Small intestine (tissue), 7 donors: Measurements from ENCODE around the gene COX20. TPM values are rescaled to one million over a fixed set of nuclear protein-coding genes. Genes with fewer than 3 reads are reported as not detected.
A peak's percentile ranks its signal among the peaks of the same experiment; 100 is the strongest.
"Not testable (repeated sequence)": the region's sequence is repeated elsewhere in the genome, so short reads cannot be mapped to it uniquely, and the experiment has no call there.

Source experiments
- DNase-seq, 2 donors: peaks; one replicate each; pipeline versions ENCODE4 v3.0.0 to v3.0.0-alpha.2; 2013
- FAIRE-seq: peaks from 2 replicates; lab custom pipeline; 2012; peaks lifted over from hg19 to GRCh38; lab: Jason Lieb, UNC
- H3K27ac ChIP-seq, 3 donors: one replicate each; pipeline ENCODE4 v1.5.1; 2013; ENCODE audit warnings: low read length in 2 of 3, mild to moderate bottlenecking in 2 of 3, control low read depth in 1 of 3, inconsistent platforms in 1 of 3, low read depth in 1 of 3, moderate library complexity in 1 of 3
- H3K27me3 ChIP-seq, 3 donors: one replicate each; pipeline ENCODE4 v1.6.1; 2013; ENCODE audit warnings: low read length in 3 of 3, inconsistent platforms in 1 of 3; ENCODE audit not compliant: control insufficient read depth in 3 of 3, insufficient read depth in 3 of 3
- H3K36me3 ChIP-seq, 3 donors: one replicate each; pipeline ENCODE4 v1.6.1; 2013; ENCODE audit warnings: low read length in 3 of 3, inconsistent platforms in 1 of 3, low read depth in 1 of 3, mild to moderate bottlenecking in 1 of 3, moderate library complexity in 1 of 3; ENCODE audit not compliant: control insufficient read depth in 3 of 3, insufficient read depth in 2 of 3
- H3K4me1 ChIP-seq, 3 donors: one replicate each; pipeline ENCODE4 v1.6.1; 2013; ENCODE audit warnings: low read length in 2 of 3, inconsistent platforms in 1 of 3, low read depth in 1 of 3, mild to moderate bottlenecking in 1 of 3, moderate library complexity in 1 of 3; ENCODE audit not compliant: control insufficient read depth in 3 of 3, insufficient read depth in 2 of 3
- H3K4me3 ChIP-seq, 3 donors: one replicate each; pipeline ENCODE4 v1.5.1; 2013; ENCODE audit warnings: low read length in 3 of 3, control low read depth in 1 of 3, inconsistent platforms in 1 of 3, low read depth in 1 of 3, mild to moderate bottlenecking in 1 of 3, moderate library complexity in 1 of 3
- H3K9me3 ChIP-seq, 2 donors: one replicate each; pipeline ENCODE4 v1.6.1; 2013; ENCODE audit warnings: low read depth in 1 of 2, low read length in 1 of 2; ENCODE audit not compliant: control insufficient read depth in 2 of 2, insufficient read depth in 1 of 2
- WGBS, 3 donors: extraction: QIAGEN DNeasy Blood & Tissue Kit; methylation state at CpG; one replicate each; pipeline ENCODE4 v1.1.7; 2013; 5-methylcytosine and 5-hydroxymethylcytosine counted together
- polyA plus RNA-seq, 4 donors: library from polyadenylated mRNA; stranded (reverse) in 3 of 4; unstranded in 1 of 4; fragments of 200-250 nt in 3 of 4; fragments of 120-200 nt in 1 of 4; gene quantifications; one replicate each; pipeline versions ENCODE4 v1.2.1 to v1.2.3, GENCODE V29; 2013
- donor health status: healthy with polysubstance abuse.
- donor health status: control.
- donor health status: control.
- donor health status: Bipolar disorder and iron deficiency.
- donor health status: healthy.

COX20 gene
- polyA plus RNA-seq, 4 donors: 37.1 to 72.1 (median 57.3) TPM

- Histone ChIP-seq H3K4me3 (no peak overlapping the region), H3K9me3 (no peaks in the 10 kb centered on the region), H3K27ac (peak overlapping the region in 1 of 3 donors; percentile 64), H3K4me1 (peaks cover 0 to 6% (median 0%) of the 10 kb centered on the region in 3 donors), H3K27me3 (peaks cover 0 to 4% (median 0%) of the 10 kb centered on the region in 3 donors), H3K36me3 (no peaks in the 10 kb centered on the region)
- FAIRE-seq (no peak), DNase-seq (no peak)
- 91 to 93% (median 91%) methylated on average over 8 to 9 of the region's 9 CpGs for WGBS, 3 donors
Observed at GRCh38 chr1:244794071-244794470, 41.4 kb upstream of the COX20 start.

GRCh38 chr1:244794516-244794915 lies 40.9 kb upstream of the COX20 start:
- H3K4me1 ChIP-seq, H3K4me3 ChIP-seq, FAIRE-seq, H3K27me3 ChIP-seq, H3K36me3 ChIP-seq, H3K9me3 ChIP-seq: not testable (repeated sequence)
- H3K27ac ChIP-seq: peak overlapping the region in 1 of 3 donors; percentile 64
- WGBS, 3 donors: 21 to 74% (median 48%) methylated on average over 6 of the region's 6 CpGs
- DNase-seq: peak in 1 of 2 donors; percentile 82

GRCh38 chr1:244796719-244797406 lies 38.6 kb upstream of the COX20 start:
- H3K4me1 ChIP-seq: peaks cover 0 to 6% (median 0%) of the 10 kb centered on the region in 3 donors
- H3K27me3 ChIP-seq: no peaks in the 10 kb centered on the region

GRCh38 chr1:244800821-244801220 lies 34.6 kb upstream of the COX20 start:
- FAIRE-seq (no peak), DNase-seq (no peak)
- Histone ChIP-seq H3K9me3 (peaks cover 0 to 4% of the 10 kb centered on the region in 2 donors), H3K4me3 (no peak overlapping the region), H3K4me1 (peaks cover 0 to 3% (median 0%) of the 10 kb centered on the region in 3 donors), H3K27me3 (no peaks in the 10 kb centered on the region), H3K36me3 (no peaks in the 10 kb centered on the region), H3K27ac (no peak overlapping the region)
- 71 to 85% (median 78%) methylated on average over 9 of the region's 9 CpGs for WGBS, 3 donors

More at GRCh38 chr1:244796719-244797406, 38.6 kb upstream of the COX20 start:
- no peaks in the 10 kb centered on the region for H3K36me3 ChIP-seq
- H3K27ac ChIP-seq: no peak overlapping the region
- H3K9me3 ChIP-seq: peaks cover 0 to 4% of the 10 kb centered on the region in 2 donors
- WGBS, 3 donors: 44 to 48% (median 45%) methylated on average over 10 of the region's 10 CpGs
- FAIRE-seq: no peak
- peak; percentile 68 to 76 for DNase-seq
- H3K4me3 ChIP-seq: no peak overlapping the region

- 50 to 61% (median 58%) methylated on average over 14 of the region's 14 CpGs for WGBS, 3 donors
- Histone ChIP-seq H3K4me1 (peaks cover 0 to 3% (median 0%) of the 10 kb centered on the region in 3 donors), H3K9me3 (peaks cover 0 to 4% of the 10 kb centered on the region in 2 donors), H3K27ac (no peak overlapping the region), H3K27me3 (no peaks in the 10 kb centered on the region), H3K4me3 (no peak overlapping the region), H3K36me3 (no peaks in the 10 kb centered on the region)
- FAIRE-seq (no peak), DNase-seq (peak in 1 of 2 donors; percentile 32)
Observed at GRCh38 chr1:244801246-244801645, 34.2 kb upstream of the COX20 start.

- Histone ChIP-seq H3K4me3 (no peak overlapping the region), H3K27me3 (no peaks in the 10 kb centered on the region), H3K36me3 (no peaks in the 10 kb centered on the region), H3K9me3 (peaks cover 0 to 4% of the 10 kb centered on the region in 2 donors), H3K27ac (no peak overlapping the region), H3K4me1 (peaks cover 0 to 3% (median 0%) of the 10 kb centered on the region in 3 donors)
- WGBS, 3 donors: 29 to 52% (median 40%) methylated on average over 14 of the region's 14 CpGs
- FAIRE-seq: no peak
- DNase-seq: peak; percentile 39 to 63
Observed at GRCh38 chr1:244802041-244802440, 33.4 kb upstream of the COX20 start.

GRCh38 chr1:244802556-244803239 lies 32.8 kb upstream of the COX20 start:
- H3K27ac ChIP-seq: no peak overlapping the region
- WGBS, 3 donors: 69 to 80% (median 71%) methylated on average over 16 of the region's 16 CpGs
- H3K4me3 ChIP-seq: no peak overlapping the region
- FAIRE-seq (no peak), DNase-seq (no peak)
- H3K4me1 ChIP-seq: peaks cover 0 to 3% (median 0%) of the 10 kb centered on the region in 3 donors
- no peaks in the 10 kb centered on the region for H3K36me3 ChIP-seq
- H3K9me3 ChIP-seq: peaks cover 0 to 4% of the 10 kb centered on the region in 2 donors
- H3K27me3 ChIP-seq: no peaks in the 10 kb centered on the region

- FAIRE-seq: no peak
- H3K4me3 ChIP-seq: no peak overlapping the region
- H3K36me3 ChIP-seq: no peaks in the 10 kb centered on the region
- DNase-seq: no peak
- H3K9me3 ChIP-seq: peaks cover 0 to 4% of the 10 kb centered on the region in 2 donors
- WGBS, 3 donors: 93 to 95% (median 93%) methylated on average over 8 of the region's 8 CpGs
- peaks cover 0 to 3% (median 0%) of the 10 kb centered on the region in 3 donors for H3K4me1 ChIP-seq
- no peak overlapping the region for H3K27ac ChIP-seq
- H3K27me3 ChIP-seq: no peaks in the 10 kb centered on the region
Observed at GRCh38 chr1:244804841-244805240, 30.6 kb upstream of the COX20 start.
